Glutamatergic neuron (in vitro differentiated cells): ENCODE results near the gene CFAP20DC. TPM values are rescaled to one million over a fixed set of nuclear protein-coding genes. Genes with fewer than 3 reads are reported as not detected.

Experiments used
- DNase-seq: peaks from one replicate; pipeline ENCODE4 v3.0.0; 2022
- H3K27ac Mint-ChIP-seq: one replicate; pipeline ENCODE4 v1.8.0; 2020; ENCODE audit warnings: mild to moderate bottlenecking, mixed read lengths, inconsistent platforms; ENCODE audit not compliant: unreplicated experiment
- H3K27me3 Mint-ChIP-seq: one replicate; pipeline ENCODE4 v1.8.0; 2020; ENCODE audit warnings: mild to moderate bottlenecking, moderate library complexity, mixed read lengths, inconsistent platforms; ENCODE audit not compliant: unreplicated experiment
- H3K36me3 Mint-ChIP-seq: one replicate; pipeline ENCODE4 v1.8.0; 2020; ENCODE audit warnings: mild to moderate bottlenecking, mixed read lengths, inconsistent platforms; ENCODE audit not compliant: unreplicated experiment
- H3K4me1 Mint-ChIP-seq: one replicate; pipeline ENCODE4 v1.8.0; 2020; ENCODE audit warnings: mild to moderate bottlenecking, low read depth, mixed read lengths, inconsistent platforms; ENCODE audit not compliant: unreplicated experiment
- H3K4me3 Mint-ChIP-seq: one replicate; pipeline ENCODE4 v1.8.0; 2020; ENCODE audit warnings: mild to moderate bottlenecking, mixed read lengths, inconsistent platforms; ENCODE audit not compliant: unreplicated experiment
- H3K9me3 Mint-ChIP-seq: one replicate; pipeline ENCODE4 v1.8.0; 2020; ENCODE audit warnings: mild to moderate bottlenecking, moderate library complexity, mixed read lengths, inconsistent platforms; ENCODE audit not compliant: unreplicated experiment
- total RNA-seq: library from RNA; stranded (reverse); fragmentation: NEBNext Ultra II Directional; extraction: Animal tissue kit (Norgen Biotek cat#: 25700); gene quantifications from one replicate; pipeline ENCODE4 v1.2.1, GENCODE V29; 2021; ENCODE audit not compliant: unreplicated experiment
- TF ChIP-seq, protein P1 (sequence below): fragments of 200-600 bp; sonication (generic); IDR thresholded peaks from one replicate; pipeline ENCODE4 v1.5.0; 2021; ENCODE audit not compliant: partially characterized antibody, unreplicated experiment

The CFAP20DC gene
- total RNA-seq, 1 donor from 2014 or later: 8.4 TPM

DNA sequence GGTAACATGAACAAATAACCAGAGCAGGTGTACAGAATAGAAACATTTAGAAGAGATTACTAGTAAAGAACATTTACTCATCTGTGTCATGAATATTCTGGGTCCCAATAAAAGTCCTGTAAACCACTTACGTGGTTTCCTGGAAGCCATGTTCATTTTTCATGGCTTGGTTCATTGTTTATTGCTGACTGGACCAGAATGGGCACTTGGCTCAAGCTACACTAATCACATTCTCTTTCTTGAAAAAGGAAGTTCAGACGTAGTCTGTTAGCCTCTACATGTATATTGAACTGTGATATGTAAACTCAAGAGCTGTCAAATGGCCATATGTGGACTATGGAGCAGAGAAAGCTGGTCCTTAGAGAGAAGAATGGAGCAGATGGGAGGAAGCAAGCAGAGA is 244.9 kb downstream of the CFAP20DC start:
- H3K4me3 Mint-ChIP-seq: no peak overlapping the region
- peaks cover 7% of the 10 kb centered on the region for H3K4me1 Mint-ChIP-seq
- H3K27ac Mint-ChIP-seq: peak overlapping the region; percentile 74
- H3K9me3 Mint-ChIP-seq: peaks cover 2% of the 10 kb centered on the region
- no peak for DNase-seq
- H3K36me3 Mint-ChIP-seq: peaks cover 6% of the 10 kb centered on the region
- TF ChIP-seq, protein P1, sequence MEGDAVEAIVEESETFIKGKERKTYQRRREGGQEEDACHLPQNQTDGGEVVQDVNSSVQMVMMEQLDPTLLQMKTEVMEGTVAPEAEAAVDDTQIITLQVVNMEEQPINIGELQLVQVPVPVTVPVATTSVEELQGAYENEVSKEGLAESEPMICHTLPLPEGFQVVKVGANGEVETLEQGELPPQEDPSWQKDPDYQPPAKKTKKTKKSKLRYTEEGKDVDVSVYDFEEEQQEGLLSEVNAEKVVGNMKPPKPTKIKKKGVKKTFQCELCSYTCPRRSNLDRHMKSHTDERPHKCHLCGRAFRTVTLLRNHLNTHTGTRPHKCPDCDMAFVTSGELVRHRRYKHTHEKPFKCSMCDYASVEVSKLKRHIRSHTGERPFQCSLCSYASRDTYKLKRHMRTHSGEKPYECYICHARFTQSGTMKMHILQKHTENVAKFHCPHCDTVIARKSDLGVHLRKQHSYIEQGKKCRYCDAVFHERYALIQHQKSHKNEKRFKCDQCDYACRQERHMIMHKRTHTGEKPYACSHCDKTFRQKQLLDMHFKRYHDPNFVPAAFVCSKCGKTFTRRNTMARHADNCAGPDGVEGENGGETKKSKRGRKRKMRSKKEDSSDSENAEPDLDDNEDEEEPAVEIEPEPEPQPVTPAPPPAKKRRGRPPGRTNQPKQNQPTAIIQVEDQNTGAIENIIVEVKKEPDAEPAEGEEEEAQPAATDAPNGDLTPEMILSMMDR: no peak
- no peaks in the 10 kb centered on the region for H3K27me3 Mint-ChIP-seq

DNA sequence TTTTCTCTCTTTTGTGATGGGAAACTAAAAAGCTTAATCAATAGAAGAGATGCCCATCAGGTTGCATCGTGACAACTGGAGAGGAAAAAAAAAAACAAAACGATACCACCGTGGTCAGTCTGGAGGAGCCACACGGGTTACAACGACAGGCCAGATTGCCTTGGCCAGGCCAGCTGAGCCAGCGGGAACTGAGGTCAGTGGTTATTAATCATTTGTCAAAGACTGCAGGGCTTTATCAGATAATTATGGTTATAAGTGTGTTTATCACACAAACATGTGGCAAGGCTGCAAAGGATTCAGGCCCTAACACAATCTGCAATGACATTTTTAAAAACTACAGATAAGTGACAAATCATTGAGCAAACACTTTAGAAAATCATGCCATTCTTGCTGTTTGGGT is 248.3 kb downstream of the CFAP20DC start:
- no peak overlapping the region for H3K4me3 Mint-ChIP-seq
- DNase-seq: no peak
- no peaks in the 10 kb centered on the region for H3K27me3 Mint-ChIP-seq
- TF ChIP-seq, protein P1: no peak
- H3K9me3 Mint-ChIP-seq: peaks cover 2% of the 10 kb centered on the region
- peaks cover 7% of the 10 kb centered on the region for H3K4me1 Mint-ChIP-seq
- H3K36me3 Mint-ChIP-seq: no peaks in the 10 kb centered on the region
- no peak overlapping the region for H3K27ac Mint-ChIP-seq

DNA sequence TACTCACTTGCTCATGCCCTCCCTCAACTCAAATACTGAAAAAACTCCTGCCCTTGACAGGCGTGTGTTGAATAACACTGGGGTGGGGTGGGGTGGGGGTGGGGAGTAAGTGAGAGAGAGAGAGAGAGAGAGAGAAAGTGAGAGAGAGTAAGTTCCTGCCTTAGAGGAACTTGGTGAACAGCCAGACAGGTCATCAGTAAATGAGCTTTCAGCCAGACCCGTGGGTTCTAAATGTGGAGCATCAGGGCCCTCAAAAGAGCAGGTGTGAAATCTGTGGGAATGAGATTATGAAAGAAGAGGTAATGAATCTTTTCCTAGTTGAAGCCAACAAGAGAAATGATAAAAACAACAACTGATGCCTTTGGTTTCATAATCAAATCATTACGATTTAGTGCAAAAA is 248.9 kb downstream of the CFAP20DC start:
- DNase-seq: no peak
- peaks cover 7% of the 10 kb centered on the region for H3K4me1 Mint-ChIP-seq
- no peaks in the 10 kb centered on the region for H3K36me3 Mint-ChIP-seq
- no peaks in the 10 kb centered on the region for H3K27me3 Mint-ChIP-seq
- no peak overlapping the region for H3K4me3 Mint-ChIP-seq
- peaks cover 2% of the 10 kb centered on the region for H3K9me3 Mint-ChIP-seq
- no peak overlapping the region for H3K27ac Mint-ChIP-seq
- TF ChIP-seq, protein P1: no peak

DNA sequence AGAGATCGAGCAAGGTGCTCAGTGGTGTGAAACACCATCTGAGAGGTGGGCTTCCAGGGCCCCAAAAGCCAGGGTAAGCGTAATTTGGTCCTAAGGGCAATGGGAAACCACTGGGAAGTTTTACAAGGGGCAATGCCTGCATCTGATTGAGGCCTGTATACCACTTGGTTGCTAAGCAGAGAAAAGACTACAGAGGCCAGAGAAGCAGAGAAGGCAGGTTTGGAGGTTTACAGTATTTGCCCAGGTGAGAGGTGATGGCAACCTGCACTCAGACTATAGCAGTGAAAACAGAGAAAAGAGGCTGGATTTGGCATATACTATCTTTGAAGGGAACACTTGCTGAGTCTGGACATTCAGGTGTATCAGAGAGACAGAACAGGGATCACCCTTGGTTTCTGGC is 249.8 kb downstream of the CFAP20DC start:
- no peak overlapping the region for H3K27ac Mint-ChIP-seq
- H3K4me1 Mint-ChIP-seq: peaks cover 3% of the 10 kb centered on the region
- H3K4me3 Mint-ChIP-seq: no peak overlapping the region
- no peaks in the 10 kb centered on the region for H3K36me3 Mint-ChIP-seq
- DNase-seq: no peak
- TF ChIP-seq, protein P1: no peak
- no peaks in the 10 kb centered on the region for H3K27me3 Mint-ChIP-seq
- H3K9me3 Mint-ChIP-seq: peaks cover 2% of the 10 kb centered on the region

DNA sequence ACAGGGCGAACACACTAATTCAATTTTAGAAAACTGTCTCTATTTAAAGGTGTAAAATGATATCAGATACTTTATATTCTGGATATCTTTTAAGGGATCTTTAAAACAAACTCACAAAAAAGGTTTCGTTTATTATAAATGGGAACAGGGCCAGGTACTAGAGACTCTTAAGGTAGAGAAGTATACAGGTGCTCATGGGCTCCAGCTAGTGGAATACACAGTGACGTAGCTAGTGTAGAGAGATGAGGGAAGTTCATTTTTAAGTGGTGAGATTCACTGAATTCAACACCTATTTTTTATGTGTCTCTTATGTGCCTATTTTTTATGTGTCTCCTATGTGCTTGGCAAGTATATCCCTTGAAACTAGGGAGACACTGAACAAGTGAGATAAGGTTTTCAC is 250.6 kb downstream of the CFAP20DC start:
- no peak overlapping the region for H3K27ac Mint-ChIP-seq
- no peaks in the 10 kb centered on the region for H3K27me3 Mint-ChIP-seq
- TF ChIP-seq, protein P1: no peak
- no peaks in the 10 kb centered on the region for H3K36me3 Mint-ChIP-seq
- peaks cover 3% of the 10 kb centered on the region for H3K4me1 Mint-ChIP-seq
- DNase-seq: no peak
- no peaks in the 10 kb centered on the region for H3K9me3 Mint-ChIP-seq
- no peak overlapping the region for H3K4me3 Mint-ChIP-seq
